22Rv1 (cell line): Measurements from ENCODE around the gene AGMO.

Experiments
- CTCF ChIP-seq: fragments of 450-650 bp; IDR thresholded peaks from 2 replicates; pipeline ENCODE4 v1.5.1; 2017; ENCODE audit warnings: mild to moderate bottlenecking
- ZFX ChIP-seq: fragments of 450-650 bp; IDR thresholded peaks from 2 replicates; pipeline ENCODE4 v1.6.1; 2017; ENCODE audit warnings: antibody characterized with exemption, borderline replicate concordance

DNA sequence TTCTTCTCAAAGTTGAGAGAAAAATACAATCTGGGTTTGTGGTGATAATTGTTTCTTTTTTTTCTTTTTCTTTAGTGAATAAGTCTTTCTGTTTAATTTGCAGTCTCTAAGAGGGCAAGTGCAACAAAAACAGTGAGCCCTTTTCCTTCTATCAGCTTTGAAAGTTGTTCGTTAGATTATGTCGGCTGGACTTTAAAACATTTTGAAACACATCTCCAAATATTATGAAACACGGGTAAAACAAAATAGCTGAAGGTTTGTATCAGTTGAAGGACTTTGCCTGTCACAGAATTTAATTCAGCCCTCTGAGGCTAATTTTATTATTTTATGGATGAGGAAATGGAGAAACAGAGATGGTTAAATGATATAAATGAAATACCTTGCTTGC is 85.3 kb downstream of the AGMO start:
- TF ChIP-seq CTCF, result no peak
- TF ChIP-seq ZFX, result no peak
